ENCODE results near the gene LRRC27.

Gene LRRC27

DNA sequence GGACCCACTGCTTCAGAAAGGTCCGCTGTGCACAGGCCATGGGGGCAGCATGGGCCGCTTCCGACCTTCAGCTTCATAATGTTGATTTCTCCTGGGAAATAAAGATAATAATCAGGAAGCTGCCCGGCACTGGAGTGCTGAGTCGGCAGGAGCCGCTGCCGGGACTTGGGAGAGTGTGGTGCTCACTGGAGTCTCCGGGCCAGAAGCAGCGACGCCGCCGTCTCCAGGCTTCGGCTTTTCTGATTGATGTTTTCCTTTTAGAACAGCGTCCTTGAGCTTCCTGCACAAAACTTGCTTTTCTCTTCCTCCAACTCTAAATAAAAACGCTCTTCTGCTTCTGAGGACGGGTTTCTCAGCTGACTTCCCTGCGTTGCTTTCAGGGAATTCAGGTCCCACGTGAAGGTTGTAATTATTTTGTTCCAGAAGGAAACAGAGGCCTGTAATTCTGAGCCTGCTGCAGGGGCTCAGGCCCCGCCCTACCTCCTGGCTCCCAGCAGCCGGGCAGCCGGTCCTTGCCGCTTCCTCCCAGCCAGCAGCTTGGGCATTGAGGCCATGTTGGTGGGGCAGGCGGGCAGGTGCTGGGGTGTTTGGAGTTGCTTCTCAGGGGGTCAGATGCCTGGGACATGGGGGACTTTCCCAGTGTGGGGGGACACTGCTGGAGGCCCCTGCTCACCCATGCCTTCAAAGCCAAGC is 79.7 kb downstream of the LRRC27 start:
- Histone ChIP-seq H3K4me2 (ENCODE audit: low read depth, low read length, poor library complexity, severe bottlenecking) (no peak overlapping the region), H3K27ac (ENCODE audit: low read depth, low read length) (no peak overlapping the region), H2AFZ (ENCODE audit: low read depth, low read length, severe bottlenecking) (no peak overlapping the region), H3K27me3 (ENCODE audit: low read length) (no peaks in the 10 kb centered on the region), H3K9me2 (replicated peaks; ENCODE audit: insufficient read depth, low read length) (no peaks in the 10 kb centered on the region), H3K79me2 (ENCODE audit: insufficient read depth, low read length) (no peaks in the 10 kb centered on the region), H3F3A (ENCODE audit: insufficient read depth) (no peaks in the 10 kb centered on the region), H3K4me3 (ENCODE audit: insufficient read depth, low read length, poor library complexity, severe bottlenecking) (no peak overlapping the region), H3K9ac (ENCODE audit: low read length) (no peak overlapping the region), H3K9me3 (ENCODE audit: insufficient read depth, low read length) (no peaks in the 10 kb centered on the region), H4K20me1 (ENCODE audit: low read depth, low read length) (no peaks in the 10 kb centered on the region), H3K36me3 (ENCODE audit: low read length) (no peaks in the 10 kb centered on the region)
- TF ChIP-seq, protein P1, sequence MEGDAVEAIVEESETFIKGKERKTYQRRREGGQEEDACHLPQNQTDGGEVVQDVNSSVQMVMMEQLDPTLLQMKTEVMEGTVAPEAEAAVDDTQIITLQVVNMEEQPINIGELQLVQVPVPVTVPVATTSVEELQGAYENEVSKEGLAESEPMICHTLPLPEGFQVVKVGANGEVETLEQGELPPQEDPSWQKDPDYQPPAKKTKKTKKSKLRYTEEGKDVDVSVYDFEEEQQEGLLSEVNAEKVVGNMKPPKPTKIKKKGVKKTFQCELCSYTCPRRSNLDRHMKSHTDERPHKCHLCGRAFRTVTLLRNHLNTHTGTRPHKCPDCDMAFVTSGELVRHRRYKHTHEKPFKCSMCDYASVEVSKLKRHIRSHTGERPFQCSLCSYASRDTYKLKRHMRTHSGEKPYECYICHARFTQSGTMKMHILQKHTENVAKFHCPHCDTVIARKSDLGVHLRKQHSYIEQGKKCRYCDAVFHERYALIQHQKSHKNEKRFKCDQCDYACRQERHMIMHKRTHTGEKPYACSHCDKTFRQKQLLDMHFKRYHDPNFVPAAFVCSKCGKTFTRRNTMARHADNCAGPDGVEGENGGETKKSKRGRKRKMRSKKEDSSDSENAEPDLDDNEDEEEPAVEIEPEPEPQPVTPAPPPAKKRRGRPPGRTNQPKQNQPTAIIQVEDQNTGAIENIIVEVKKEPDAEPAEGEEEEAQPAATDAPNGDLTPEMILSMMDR (IDR thresholded peaks at IDR 0.05; ENCODE audit: insufficient read depth, low read length, poor library complexity, severe bottlenecking) = no peak
- TF ChIP-seq EZH2phosphoT487 (conservative IDR thresholded peaks at IDR 0.05; ENCODE audit: low read length) = no peak

DNA sequence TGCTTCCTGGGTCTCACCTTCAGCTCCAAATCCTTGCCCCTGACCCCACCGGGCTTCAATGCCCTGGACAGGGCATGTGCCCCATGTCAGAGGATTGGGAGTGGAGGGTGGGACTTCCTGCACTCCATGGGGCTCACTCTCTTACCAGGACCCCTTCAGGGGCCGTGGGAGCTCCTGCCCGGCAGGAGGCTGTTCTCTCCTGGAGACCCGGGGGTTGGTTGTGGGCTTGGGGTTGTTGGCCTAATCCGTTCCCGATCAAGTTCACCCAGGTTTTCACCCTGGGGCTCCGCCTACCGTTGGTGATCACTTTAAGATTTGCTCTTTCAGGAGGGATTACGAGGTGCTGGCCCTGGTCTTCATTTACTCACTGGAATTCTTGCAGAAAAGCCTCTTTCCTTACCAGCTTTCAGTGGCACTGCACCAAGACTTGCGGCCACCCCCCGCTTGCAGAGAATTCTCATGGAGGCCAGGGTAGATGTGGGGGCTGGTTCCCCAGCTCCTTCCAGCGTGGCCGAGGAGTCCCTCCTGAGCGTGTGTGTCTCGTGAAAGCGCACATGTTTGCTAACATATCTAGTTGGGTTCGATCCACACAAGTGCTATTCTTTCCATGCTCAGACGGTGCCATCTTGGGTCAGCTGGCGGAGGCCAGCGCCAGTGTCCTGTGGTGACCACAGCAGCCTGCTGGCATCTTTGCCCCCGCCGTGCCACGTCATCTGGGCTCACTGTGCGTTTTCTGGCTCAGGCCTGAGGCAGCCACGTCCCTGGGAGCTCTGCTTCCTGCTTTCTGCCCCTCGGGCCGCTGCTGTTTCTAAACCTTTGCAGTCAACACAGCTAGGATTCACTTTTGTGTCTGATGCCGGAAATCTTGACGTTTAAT is 80.6 kb downstream of the LRRC27 start:
- Histone ChIP-seq H3K9me3 (ENCODE audit: insufficient read depth, low read length) (no peaks in the 10 kb centered on the region), H3K79me2 (ENCODE audit: insufficient read depth, low read length) (no peaks in the 10 kb centered on the region), H3K9me2 (replicated peaks; ENCODE audit: insufficient read depth, low read length) (no peaks in the 10 kb centered on the region), H2AFZ (ENCODE audit: low read depth, low read length, severe bottlenecking) (no peak overlapping the region), H4K20me1 (ENCODE audit: low read depth, low read length) (no peaks in the 10 kb centered on the region), H3K27ac (ENCODE audit: low read depth, low read length) (no peak overlapping the region), H3K9ac (ENCODE audit: low read length) (no peak overlapping the region), H3K4me3 (ENCODE audit: insufficient read depth, low read length, poor library complexity, severe bottlenecking) (no peak overlapping the region), H3K27me3 (ENCODE audit: low read length) (no peaks in the 10 kb centered on the region), H3K36me3 (ENCODE audit: low read length) (no peaks in the 10 kb centered on the region), H3F3A (ENCODE audit: insufficient read depth) (no peaks in the 10 kb centered on the region), H3K4me2 (ENCODE audit: low read depth, low read length, poor library complexity, severe bottlenecking) (no peak overlapping the region)
- no peak for TF ChIP-seq EZH2phosphoT487 (conservative IDR thresholded peaks at IDR 0.05; ENCODE audit: low read length)
- TF ChIP-seq, protein P1 (IDR thresholded peaks at IDR 0.05; ENCODE audit: insufficient read depth, low read length, poor library complexity, severe bottlenecking) = no peak

DNA sequence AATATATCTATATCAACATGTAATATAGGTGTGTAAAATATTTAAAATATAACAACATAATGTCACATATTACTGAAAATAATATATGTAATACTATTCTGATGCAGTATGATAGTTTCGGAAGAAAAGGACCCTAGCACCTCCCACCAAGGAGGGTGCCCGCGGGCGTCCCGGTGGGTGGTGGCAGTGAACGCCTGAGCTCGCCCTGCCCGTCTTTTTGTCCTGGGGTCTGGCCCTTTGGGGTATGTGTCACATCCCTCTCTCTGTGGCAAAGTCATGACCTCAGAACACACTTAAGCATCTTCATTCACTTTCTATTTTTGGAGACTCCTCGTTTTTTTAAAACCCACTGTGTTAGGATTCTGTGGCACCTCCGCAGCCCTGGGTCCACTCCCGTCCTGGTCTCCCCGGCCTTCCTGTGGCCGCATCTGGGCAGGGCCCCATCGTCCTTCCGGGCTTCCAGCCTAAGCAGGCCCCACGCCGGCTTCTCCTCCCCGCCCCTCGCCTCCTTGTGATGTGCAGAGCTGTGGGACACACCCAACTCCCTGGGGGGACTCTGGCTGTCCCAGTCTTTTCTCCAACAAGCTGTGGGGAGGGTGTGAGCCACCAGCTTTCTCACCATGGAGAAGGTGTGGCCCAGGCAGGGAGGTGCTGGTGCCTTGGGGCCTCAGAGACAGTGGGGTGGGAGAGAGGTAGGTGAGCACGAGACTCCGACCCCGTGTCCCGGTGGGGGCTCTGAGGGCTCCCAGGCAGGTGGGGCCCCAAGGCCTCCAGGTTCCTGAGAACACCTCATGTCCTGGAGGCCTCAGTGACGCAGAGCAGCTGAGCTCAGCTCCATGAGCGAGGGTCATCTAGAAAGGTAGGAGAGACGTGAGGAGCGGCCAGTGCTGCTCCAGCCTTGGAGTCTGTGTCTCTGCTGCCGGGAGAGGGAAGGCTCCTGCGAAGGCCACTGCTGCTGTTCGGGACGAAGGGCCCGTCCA is 81.5 kb downstream of the LRRC27 start:
- no peaks in the 10 kb centered on the region for H3K27me3 ChIP-seq (ENCODE audit: low read length)
- H3F3A ChIP-seq (ENCODE audit: insufficient read depth) = no peaks in the 10 kb centered on the region
- no peaks in the 10 kb centered on the region for H3K79me2 ChIP-seq (ENCODE audit: insufficient read depth, low read length)
- H4K20me1 ChIP-seq (ENCODE audit: low read depth, low read length) = no peaks in the 10 kb centered on the region
- H3K27ac ChIP-seq (ENCODE audit: low read depth, low read length) = no peak overlapping the region
- no peaks in the 10 kb centered on the region for H3K9me2 ChIP-seq (replicated peaks; ENCODE audit: insufficient read depth, low read length)
- H3K9ac ChIP-seq (ENCODE audit: low read length) = no peak overlapping the region
- H3K36me3 ChIP-seq (ENCODE audit: low read length) = no peaks in the 10 kb centered on the region
- no peak overlapping the region for H2AFZ ChIP-seq (ENCODE audit: low read depth, low read length, severe bottlenecking)
- H3K9me3 ChIP-seq (ENCODE audit: insufficient read depth, low read length) = no peaks in the 10 kb centered on the region
- TF ChIP-seq, protein P1 (IDR thresholded peaks at IDR 0.05; ENCODE audit: insufficient read depth, low read length, poor library complexity, severe bottlenecking) = no peak
- no peak for TF ChIP-seq EZH2phosphoT487 (conservative IDR thresholded peaks at IDR 0.05; ENCODE audit: low read length)
- no peak overlapping the region for H3K4me3 ChIP-seq (ENCODE audit: insufficient read depth, low read length, poor library complexity, severe bottlenecking)
- no peak overlapping the region for H3K4me2 ChIP-seq (ENCODE audit: low read depth, low read length, poor library complexity, severe bottlenecking)

All from SU-DHL-6 (cell line).